Activated CD8-positive, alpha-beta memory T cell treated with anti-CD3 and anti-CD28 coated beads for 24 hours (primary cell): ENCODE measurements around the gene MAGEL2.
"Not testable (repeated sequence)": the region's sequence is repeated elsewhere in the genome, so short reads cannot be mapped to it uniquely, and the experiment has no call there.

Experiments used
- DNase-seq: peaks from one replicate; pipeline ENCODE4 v3.0.0-alpha.2; 2020

The MAGEL2 gene

DNA sequence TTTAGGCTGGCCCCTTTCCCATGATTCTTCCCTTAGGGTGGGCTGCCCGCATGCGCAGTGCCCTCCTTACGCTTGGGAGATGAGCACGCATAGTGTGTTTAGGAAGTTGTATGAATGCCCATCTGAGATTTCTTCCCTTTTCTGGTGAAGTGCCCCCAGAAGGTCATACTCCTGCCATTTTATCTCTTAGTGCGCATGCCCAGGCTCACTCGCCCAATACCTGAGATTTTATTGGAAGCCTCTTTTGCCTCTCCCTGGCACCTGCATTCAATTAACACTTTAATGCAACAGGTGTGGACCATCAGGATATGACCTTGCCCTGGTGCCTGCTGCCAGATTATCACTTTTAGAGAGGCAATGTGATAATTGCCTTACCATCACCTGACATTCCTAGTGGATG lies 45.5 kb downstream of the MAGEL2 start:
- no peak for DNase-seq

- no peak for DNase-seq
Observed at GRCh38 chr15:23599053-23599452, 48.6 kb downstream of the MAGEL2 start.

- not testable (repeated sequence) for DNase-seq
Observed at GRCh38 chr15:23597278-23597677, 50.4 kb downstream of the MAGEL2 start.

GRCh38 chr15:23596736-23597135 lies 50.9 kb downstream of the MAGEL2 start:
- no peak for DNase-seq

DNA sequence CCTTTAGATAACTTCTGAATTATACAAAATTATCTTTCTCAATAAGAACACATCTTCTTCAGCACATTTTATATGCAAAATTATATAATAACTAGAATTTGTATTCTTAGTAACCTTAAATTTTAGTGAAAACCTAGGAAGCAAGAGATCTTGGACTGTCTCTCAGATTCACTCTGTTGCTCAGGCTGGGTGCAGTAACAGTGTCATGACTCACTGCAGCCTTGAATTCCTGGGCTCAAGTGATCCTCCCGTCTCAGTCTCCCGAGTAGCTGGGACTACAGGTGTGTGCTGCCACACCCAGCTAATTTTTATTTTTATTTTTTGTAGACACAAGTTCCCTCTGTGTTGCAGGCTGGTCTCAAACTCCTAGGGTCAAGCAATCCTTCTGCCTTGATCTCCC lies 52.3 kb downstream of the MAGEL2 start:
- DNase-seq: no peak

- DNase-seq: no peak
Observed at GRCh38 chr15:23594252-23594770, 53.4 kb downstream of the MAGEL2 start.
